Gastroesophageal sphincter (tissue), 3 donors: ENCODE measurements around the gene LHFPL3.

Source experiments
- CTCF ChIP-seq, 4 experiments: fragments of 200-600 bp in 2 of 4; fragments of 450-650 bp in 2 of 4; sonication (generic) in 1 of 4; IDR thresholded peaks; one replicate each; pipeline ENCODE4 v1.5.1; 2017 to 2019; ENCODE audit warnings: antibody characterized with exemption in 4 of 4, mild to moderate bottlenecking in 2 of 4, moderate library complexity in 2 of 4
- EP300 ChIP-seq: sonication (generic); formaldehyde crosslinking; IDR thresholded peaks from one replicate; pipeline ENCODE4 v1.6.1; 2017; ENCODE audit warnings: antibody characterized with exemption, mild to moderate bottlenecking
- POLR2AphosphoS5 ChIP-seq: sonication (generic); formaldehyde crosslinking; IDR thresholded peaks from one replicate; pipeline ENCODE4 v1.6.1; 2017; ENCODE audit warnings: antibody characterized with exemption

GRCh38 chr7:104528142-104528541 lies 199.7 kb downstream of the LHFPL3 start:
- TF ChIP-seq EP300 (no peak), CTCF (IDR thresholded peaks at IDR 0.05) (no peak), POLR2AphosphoS5 (no peak)
